GM18502 (cell line): ENCODE results near the gene ADAMTS14.
"Not testable (repeated sequence)": the region's sequence is repeated elsewhere in the genome, so short reads cannot be mapped to it uniquely, and the experiment has no call there.

Experiments
- ATAC-seq: cut with Tn5 transposase; IDR thresholded peaks from one replicate; pipeline ENCODE4 v1.9.1; 2021; ENCODE audit warnings: mild to moderate bottlenecking; ENCODE audit not compliant: unreplicated experiment, poor library complexity

The ADAMTS14 gene

GRCh38 chr10:70656489-70656888 lies 15.8 kb upstream of the ADAMTS14 start:
- ATAC-seq = peak; percentile 84

- no peak for ATAC-seq
Observed at GRCh38 chr10:70657041-70657440, 15.3 kb upstream of the ADAMTS14 start.

GRCh38 chr10:70658582-70659136 lies 13.6 kb upstream of the ADAMTS14 start:
- no peak for ATAC-seq

GRCh38 chr10:70659306-70659705 lies 13.0 kb upstream of the ADAMTS14 start:
- no peak for ATAC-seq

GRCh38 chr10:70660722-70661121 lies 11.6 kb upstream of the ADAMTS14 start:
- ATAC-seq = no peak

GRCh38 chr10:70661623-70662361 lies 10.5 kb upstream of the ADAMTS14 start:
- no peak for ATAC-seq

- no peak for ATAC-seq
Observed at GRCh38 chr10:70662362-70663220, 9.7 kb upstream of the ADAMTS14 start.

- not testable (repeated sequence) for ATAC-seq
Observed at GRCh38 chr10:70663458-70664409, 8.6 kb upstream of the ADAMTS14 start.

- no peak for ATAC-seq
Observed at GRCh38 chr10:70664702-70665195, 7.6 kb upstream of the ADAMTS14 start.

GRCh38 chr10:70666960-70667798 lies 5.1 kb upstream of the ADAMTS14 start:
- no peak for ATAC-seq

- not testable (repeated sequence) for ATAC-seq
Observed at GRCh38 chr10:70667818-70668217, 4.5 kb upstream of the ADAMTS14 start.

- ATAC-seq = no peak
Observed at GRCh38 chr10:70668454-70668970, 3.8 kb upstream of the ADAMTS14 start.

GRCh38 chr10:70669015-70669414 lies 3.3 kb upstream of the ADAMTS14 start:
- ATAC-seq = no peak

GRCh38 chr10:70669732-70670317 lies 2.5 kb upstream of the ADAMTS14 start:
- ATAC-seq = no peak

GRCh38 chr10:70671619-70672164 lies 614 bp upstream of the ADAMTS14 start:
- no peak for ATAC-seq

- ATAC-seq = no peak
Observed at GRCh38 chr10:70673043-70673928, 980 bp downstream of the ADAMTS14 start.

GRCh38 chr10:70673929-70674559 lies 1.7 kb downstream of the ADAMTS14 start:
- ATAC-seq = no peak
